Mesenchymal stem cell (in vitro differentiated cells and primary cell): ENCODE results near the gene DIP2B.
A peak's percentile ranks its signal among the peaks of the same experiment; 100 is the strongest.

Experiments
- DNase-seq: peaks from one replicate; pipeline ENCODE4 v3.0.0-alpha.2; 2013
- H2AFZ ChIP-seq: one replicate; pipeline ENCODE4 v1.6.1; 2013; ENCODE audit warnings: low read depth, mild to moderate bottlenecking, control low read depth, inconsistent platforms, low read length, moderate library complexity
- H2AK5ac ChIP-seq: 2 replicates; pipeline ENCODE4 v1.6.1; 2013; ENCODE audit warnings: low read length, moderate library complexity, mild to moderate bottlenecking, inconsistent platforms; ENCODE audit not compliant: severe bottlenecking
- H2BK120ac ChIP-seq: one replicate; pipeline ENCODE4 v1.6.1; 2013; ENCODE audit warnings: low read depth, mild to moderate bottlenecking, inconsistent platforms, low read length, moderate library complexity
- H2BK12ac ChIP-seq, 2 experiments: one replicate each; pipeline ENCODE4 v1.6.1; 2013; ENCODE audit warnings: inconsistent platforms in 2 of 2, low read length in 2 of 2, mild to moderate bottlenecking in 2 of 2, moderate library complexity in 2 of 2, control low read depth in 1 of 2
- H2BK15ac ChIP-seq: one replicate; pipeline ENCODE4 v1.6.1; 2013; ENCODE audit warnings: mild to moderate bottlenecking, low read depth, inconsistent platforms; ENCODE audit not compliant: poor library complexity, severe bottlenecking
- H2BK5ac ChIP-seq: 2 replicates; pipeline ENCODE4 v1.6.1; 2013; ENCODE audit warnings: low read depth, mild to moderate bottlenecking, low read length, control low read depth, inconsistent platforms; ENCODE audit not compliant: poor library complexity, severe bottlenecking
- H3K14ac ChIP-seq, 2 experiments: one replicate each; pipeline ENCODE4 v1.6.1; 2013; ENCODE audit warnings: inconsistent platforms in 2 of 2, low read length in 2 of 2, control low read depth in 1 of 2, mild to moderate bottlenecking in 1 of 2, moderate library complexity in 1 of 2
- H3K18ac ChIP-seq, 2 experiments: one replicate each; pipeline ENCODE4 v1.6.1; 2013; ENCODE audit warnings: inconsistent platforms in 2 of 2, low read length in 2 of 2, control low read depth in 1 of 2, low read depth in 1 of 2, mild to moderate bottlenecking in 1 of 2
- H3K23ac ChIP-seq, 2 experiments: one replicate each; pipeline ENCODE4 v1.6.1; 2013; ENCODE audit warnings: inconsistent platforms in 2 of 2, low read length in 2 of 2, mild to moderate bottlenecking in 2 of 2, moderate library complexity in 2 of 2, control low read depth in 1 of 2
- H3K27ac ChIP-seq: 2 replicates; pipeline ENCODE4 v1.5.1; 2013; ENCODE audit warnings: mild to moderate bottlenecking, moderate library complexity, low read length, control low read depth, inconsistent platforms; ENCODE audit not compliant: poor library complexity, severe bottlenecking
- H3K27me3 ChIP-seq, 2 experiments: 2 replicates each; pipeline versions ENCODE4 v1.6.1 to v1.7.0; 2013; ENCODE audit warnings: low read length in 2 of 2, mild to moderate bottlenecking in 2 of 2, moderate library complexity in 2 of 2, control low read depth in 1 of 2, inconsistent platforms in 1 of 2; ENCODE audit not compliant: control insufficient read depth in 1 of 2, insufficient read depth in 1 of 2
- H3K36me3 ChIP-seq, 2 experiments: 2 replicates each; pipeline versions ENCODE4 v1.6.1 to v1.7.0; 2013; ENCODE audit warnings: low read length in 2 of 2, control low read depth in 1 of 2, inconsistent platforms in 1 of 2, low read depth in 1 of 2, mild to moderate bottlenecking in 1 of 2; ENCODE audit not compliant: insufficient read depth in 2 of 2, control insufficient read depth in 1 of 2
- H3K4ac ChIP-seq, 2 experiments: one replicate each; pipeline ENCODE4 v1.6.1; 2013; ENCODE audit warnings: inconsistent platforms in 2 of 2, low read length in 2 of 2, mild to moderate bottlenecking in 2 of 2, moderate library complexity in 2 of 2, control low read depth in 1 of 2, low read depth in 1 of 2
- H3K4me1 ChIP-seq: 2 replicates; pipeline ENCODE4 v1.6.1; 2013; ENCODE audit warnings: low read depth, low read length, control low read depth; ENCODE audit not compliant: control insufficient read depth, insufficient read depth
- H3K4me2 ChIP-seq: 2 replicates; pipeline ENCODE4 v1.6.1; 2013; ENCODE audit warnings: low read length, mild to moderate bottlenecking, inconsistent platforms; ENCODE audit not compliant: poor library complexity, severe bottlenecking
- H3K4me3 ChIP-seq, 2 experiments: 2 replicates each; pipeline versions ENCODE4 v1.5.1 to v1.7.0; 2013; ENCODE audit warnings: low read length in 2 of 2, mild to moderate bottlenecking in 2 of 2, control low read depth in 1 of 2, low read depth in 1 of 2; ENCODE audit not compliant: insufficient read depth in 1 of 2
- H3K79me1 ChIP-seq: replicated peaks from 2 replicates; pipeline ENCODE4 v1.6.1; 2013; ENCODE audit warnings: mild to moderate bottlenecking, control low read depth, low read length, inconsistent platforms; ENCODE audit not compliant: poor library complexity, severe bottlenecking
- H3K9ac ChIP-seq: 2 replicates; pipeline ENCODE4 v1.7.0; 2013; ENCODE audit warnings: mild to moderate bottlenecking, low read length, moderate library complexity
- H3K9me3 ChIP-seq: 2 replicates; pipeline ENCODE4 v1.7.0; 2013; ENCODE audit warnings: mild to moderate bottlenecking, low read length; ENCODE audit not compliant: control insufficient read depth
- H4K8ac ChIP-seq: one replicate; pipeline ENCODE4 v1.6.1; 2013; ENCODE audit warnings: inconsistent platforms, mild to moderate bottlenecking, low read length, moderate library complexity
- H4K91ac ChIP-seq: one replicate; pipeline ENCODE4 v1.6.1; 2013; ENCODE audit warnings: mild to moderate bottlenecking, low read length, inconsistent platforms
- WGBS: methylation state at CpG from one replicate; pipeline ENCODE4 v1.1.7; 2013; ENCODE audit warnings: mixed read lengths; 5-methylcytosine and 5-hydroxymethylcytosine counted together

DIP2B gene

DNA sequence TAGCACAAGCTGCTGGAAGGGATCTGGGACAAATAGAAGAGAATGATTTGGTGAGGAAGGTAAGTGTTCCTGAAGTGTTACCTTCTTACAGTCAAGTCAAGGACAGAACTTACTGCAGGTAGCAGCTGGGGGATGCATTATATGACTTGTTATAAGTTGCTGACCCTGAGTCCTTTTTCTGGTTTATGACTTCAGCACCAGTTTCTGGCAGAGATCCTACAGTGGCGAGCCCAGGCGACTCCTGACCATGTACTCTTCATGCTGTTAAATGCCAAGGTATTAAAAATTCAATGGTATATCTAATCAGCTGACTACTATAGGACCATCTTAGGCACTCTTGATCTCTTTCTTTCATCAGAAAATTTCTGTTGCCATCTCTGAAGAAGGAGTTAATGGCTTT is 214.0 kb downstream of the DIP2B start:
- H3K79me1 ChIP-seq: peaks cover 2% of the 10 kb centered on the region
- H4K91ac ChIP-seq: no peak overlapping the region
- no peak overlapping the region for H2BK12ac ChIP-seq
- H3K27ac ChIP-seq: no peak overlapping the region
- no peak overlapping the region for H3K14ac ChIP-seq
- H2BK5ac ChIP-seq: no peak overlapping the region
- 100% methylated on average over 1 of the region's 2 CpGs for WGBS
- no peak overlapping the region for H2AK5ac ChIP-seq
- H3K27me3 ChIP-seq: no peaks in the 10 kb centered on the region
- no peak overlapping the region for H2BK120ac ChIP-seq
- no peaks in the 10 kb centered on the region for H3K4me1 ChIP-seq
- H3K9me3 ChIP-seq: no peaks in the 10 kb centered on the region
- H3K36me3 ChIP-seq: peaks cover 49 to 62% of the 10 kb centered on the region in 2 experiments
- no peak overlapping the region for H3K4me3 ChIP-seq
- no peak overlapping the region for H2AFZ ChIP-seq
- no peak overlapping the region for H3K4me2 ChIP-seq
- no peak overlapping the region for H3K18ac ChIP-seq
- H3K23ac ChIP-seq: no peak overlapping the region
- DNase-seq: no peak
- no peak overlapping the region for H3K4ac ChIP-seq
- H3K9ac ChIP-seq: no peak overlapping the region
- H2BK15ac ChIP-seq: no peak overlapping the region
- no peak overlapping the region for H4K8ac ChIP-seq

DNA sequence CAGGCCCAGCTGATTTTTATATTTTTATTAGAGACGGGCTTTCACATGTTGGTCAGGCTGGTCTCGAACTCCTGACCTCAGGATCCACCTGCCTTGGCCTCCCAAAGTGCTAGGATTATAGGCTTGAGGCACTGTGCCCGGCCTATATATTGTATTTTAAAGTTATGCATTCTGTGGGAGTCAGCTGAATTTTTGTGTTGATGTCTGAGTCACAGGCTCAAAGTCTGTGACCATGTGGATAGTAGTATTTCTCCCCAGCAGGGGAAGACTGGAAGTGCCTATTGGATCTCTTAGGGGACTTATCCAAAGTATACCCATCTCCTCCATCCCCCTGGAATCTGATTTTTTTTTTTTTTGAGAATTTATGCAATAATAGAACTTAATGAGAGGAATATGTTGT is 215.3 kb downstream of the DIP2B start:
- H3K27me3 ChIP-seq: no peaks in the 10 kb centered on the region
- H2AFZ ChIP-seq: no peak overlapping the region
- 98% methylated on average over 3 of the region's 3 CpGs for WGBS
- H3K4me3 ChIP-seq: no peak overlapping the region
- no peak overlapping the region for H4K8ac ChIP-seq
- no peak overlapping the region for H3K4ac ChIP-seq
- H4K91ac ChIP-seq: no peak overlapping the region
- no peak overlapping the region for H3K23ac ChIP-seq
- no peak overlapping the region for H2BK12ac ChIP-seq
- H3K36me3 ChIP-seq: peaks cover 51 to 63% of the 10 kb centered on the region in 2 experiments
- DNase-seq: no peak
- H3K9ac ChIP-seq: no peak overlapping the region
- H3K79me1 ChIP-seq: peaks cover 3% of the 10 kb centered on the region
- no peak overlapping the region for H2AK5ac ChIP-seq
- no peak overlapping the region for H3K14ac ChIP-seq
- H3K27ac ChIP-seq: no peak overlapping the region
- H3K4me1 ChIP-seq: no peaks in the 10 kb centered on the region
- no peak overlapping the region for H2BK15ac ChIP-seq
- H2BK120ac ChIP-seq: no peak overlapping the region
- no peak overlapping the region for H3K18ac ChIP-seq
- no peak overlapping the region for H3K4me2 ChIP-seq
- H2BK5ac ChIP-seq: no peak overlapping the region
- H3K9me3 ChIP-seq: no peaks in the 10 kb centered on the region

DNA sequence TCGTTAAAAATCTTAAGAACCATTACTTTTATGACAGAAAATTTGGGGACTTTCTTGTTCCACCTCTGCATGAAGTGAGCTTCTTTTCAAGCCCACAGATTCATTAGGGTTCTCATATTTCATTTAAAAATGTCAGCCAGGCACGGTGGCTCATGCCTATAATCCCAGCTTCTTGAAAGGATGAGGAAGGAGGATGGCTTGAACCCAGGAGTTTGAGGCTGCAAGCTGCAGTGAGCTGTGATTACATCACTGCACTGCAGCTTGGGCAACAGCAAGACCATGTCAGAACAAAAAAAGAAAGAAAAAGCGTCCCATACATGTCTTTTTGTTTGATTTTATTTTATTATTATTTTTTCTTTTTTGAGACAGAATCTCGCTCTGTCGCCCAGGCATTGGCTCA is 215.7 kb downstream of the DIP2B start:
- DNase-seq: no peak
- H3K9me3 ChIP-seq: no peaks in the 10 kb centered on the region
- H2BK15ac ChIP-seq: no peak overlapping the region
- no peak overlapping the region for H3K23ac ChIP-seq
- no peak overlapping the region for H4K91ac ChIP-seq
- 100% methylated on average over 4 of the region's 5 CpGs for WGBS
- H3K4me3 ChIP-seq: no peak overlapping the region
- no peak overlapping the region for H3K4ac ChIP-seq
- H2BK120ac ChIP-seq: no peak overlapping the region
- H2AK5ac ChIP-seq: no peak overlapping the region
- no peak overlapping the region for H2BK5ac ChIP-seq
- H3K36me3 ChIP-seq: peaks cover 48 to 63% of the 10 kb centered on the region in 2 experiments
- H3K4me1 ChIP-seq: no peaks in the 10 kb centered on the region
- no peak overlapping the region for H4K8ac ChIP-seq
- H3K18ac ChIP-seq: no peak overlapping the region
- H3K79me1 ChIP-seq: peaks cover 3% of the 10 kb centered on the region
- no peak overlapping the region for H3K4me2 ChIP-seq
- H2BK12ac ChIP-seq: no peak overlapping the region
- H3K14ac ChIP-seq: no peak overlapping the region
- H3K27ac ChIP-seq: no peak overlapping the region
- H3K9ac ChIP-seq: no peak overlapping the region
- no peaks in the 10 kb centered on the region for H3K27me3 ChIP-seq
- H2AFZ ChIP-seq: no peak overlapping the region

DNA sequence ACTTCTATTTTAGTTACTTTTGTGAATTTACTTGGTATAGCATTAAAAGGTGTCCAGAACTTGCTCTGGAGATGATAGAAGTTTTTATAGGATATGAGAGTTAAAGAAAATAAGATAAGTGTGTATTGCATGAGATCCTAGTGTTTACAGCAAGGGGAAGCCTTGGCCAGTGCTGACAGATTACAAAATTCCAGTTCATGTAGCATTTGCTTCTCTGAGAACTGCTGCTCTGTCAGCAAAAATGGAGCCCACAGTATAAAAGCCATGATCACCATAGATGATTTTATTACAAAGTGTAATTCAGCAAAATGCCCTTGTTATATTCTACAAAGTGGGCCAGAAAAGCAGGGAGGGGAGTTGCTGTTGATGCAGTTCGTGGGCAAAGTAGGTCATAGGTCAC is 219.1 kb downstream of the DIP2B start:
- Histone ChIP-seq H3K9ac (no peak overlapping the region), H3K9me3 (no peaks in the 10 kb centered on the region), H3K27ac (no peak overlapping the region), H3K14ac (no peak overlapping the region), H3K23ac (no peak overlapping the region), H2BK15ac (no peak overlapping the region), H3K27me3 (no peaks in the 10 kb centered on the region), H4K91ac (no peak overlapping the region), H2AK5ac (no peak overlapping the region), H3K4me3 (no peak overlapping the region), H3K4me1 (no peaks in the 10 kb centered on the region), H4K8ac (no peak overlapping the region), H2BK12ac (no peak overlapping the region), H2BK120ac (no peak overlapping the region), H3K4me2 (no peak overlapping the region), H3K18ac (no peak overlapping the region), H2AFZ (no peak overlapping the region), H3K79me1 (peaks cover 3% of the 10 kb centered on the region), H3K4ac (no peak overlapping the region), H2BK5ac (no peak overlapping the region), H3K36me3 (peaks cover 48 to 78% of the 10 kb centered on the region in 2 experiments)
- DNase-seq: peak; percentile 3
- WGBS: 83% methylated on average over 1 of the region's 1 CpG
